Astrocyte of the cerebellum (primary cell): ENCODE results near the gene USP32.
"Not testable (repeated sequence)": the region's sequence is repeated elsewhere in the genome, so short reads cannot be mapped to it uniquely, and the experiment has no call there.

Experiments used
- DNase-seq: peaks from one replicate; pipeline ENCODE4 v3.0.0-alpha.2; 2011; ENCODE audit warnings: low read depth
- H3K4me3 ChIP-seq: 2 replicates; pipeline ENCODE4 v1.5.1; 2011; ENCODE audit warnings: mild to moderate bottlenecking, low read depth, low read length, moderate library complexity
- CTCF ChIP-seq: IDR thresholded peaks from 2 replicates; pipeline ENCODE4 v1.5.1; 2012; ENCODE audit warnings: low read length, low read depth, moderate library complexity, mild to moderate bottlenecking; ENCODE audit errors: missing control alignments
- in situ Hi-C: cut with HindIII; loops from 2 replicates; pipeline ENCODE4 v1.10.0; 2017; ENCODE audit warnings: low sequenced_read_pairs

The USP32 gene

GRCh38 chr17:60323754-60324153, 68.2 kb downstream of the USP32 start:
- no peak for DNase-seq
- in situ Hi-C loops, result no loop called here
- no peak overlapping the region for H3K4me3 ChIP-seq
- TF ChIP-seq CTCF, result no peak

GRCh38 chr17:60322056-60322387, 69.9 kb downstream of the USP32 start:
- TF ChIP-seq CTCF, result no peak
- in situ Hi-C loops, result no loop called here
- DNase-seq, result no peak
- H3K4me3 ChIP-seq, result no peak overlapping the region

GRCh38 chr17:60321336-60322055, 70.4 kb downstream of the USP32 start:
- in situ Hi-C loops, result no loop called here
- no peak overlapping the region for H3K4me3 ChIP-seq
- TF ChIP-seq CTCF, result no peak
- DNase-seq, result no peak

- H3K4me3 ChIP-seq, result no peak overlapping the region
- DNase-seq, result no peak
- TF ChIP-seq CTCF, result no peak
- in situ Hi-C loops, result no loop called here
Measured at GRCh38 chr17:60318830-60319229, 73.1 kb downstream of the USP32 start.

GRCh38 chr17:60318326-60318725, 73.6 kb downstream of the USP32 start:
- TF ChIP-seq CTCF, result no peak
- in situ Hi-C loops, result no loop called here
- no peak overlapping the region for H3K4me3 ChIP-seq
- no peak for DNase-seq

GRCh38 chr17:60315650-60316049, 76.3 kb downstream of the USP32 start:
- no peak for TF ChIP-seq CTCF
- in situ Hi-C loops, result no loop called here
- H3K4me3 ChIP-seq, result no peak overlapping the region
- no peak for DNase-seq

GRCh38 chr17:60314900-60315299, 77.0 kb downstream of the USP32 start:
- DNase-seq, H3K4me3 ChIP-seq, in situ Hi-C loops: not testable (repeated sequence)
